BE2C (cell line): Measurements from ENCODE around the gene GRIN3B.

Source experiments
- DNase-seq: peaks from one replicate; pipeline ENCODE4 v3.0.0-alpha.2; 2020
- H3K27me3 ChIP-seq: fragments of 250-450 bp; sonication (Bioruptor Pico); 2 replicates; pipeline ENCODE4 v1.5.1; 2020; ENCODE audit warnings: mild to moderate bottlenecking
- H3K36me3 ChIP-seq: fragments of 250-450 bp; sonication (Bioruptor Pico); 2 replicates; pipeline ENCODE4 v1.5.1; 2020; ENCODE audit warnings: mild to moderate bottlenecking
- H3K4me1 ChIP-seq: fragments of 250-450 bp; sonication (Bioruptor Pico); 2 replicates; pipeline ENCODE4 v1.5.1; 2020
- H3K4me3 ChIP-seq: 2 replicates; pipeline ENCODE4 v1.5.1; 2011; ENCODE audit warnings: low read depth, low read length
- H3K9me3 ChIP-seq: fragments of 250-450 bp; sonication (Bioruptor Pico); 2 replicates; pipeline ENCODE4 v1.5.1; 2020
- CTCF ChIP-seq: IDR thresholded peaks from 2 replicates; pipeline ENCODE4 v1.5.1; 2012; ENCODE audit warnings: mild to moderate bottlenecking, low read depth, low read length

GRIN3B gene

DNA sequence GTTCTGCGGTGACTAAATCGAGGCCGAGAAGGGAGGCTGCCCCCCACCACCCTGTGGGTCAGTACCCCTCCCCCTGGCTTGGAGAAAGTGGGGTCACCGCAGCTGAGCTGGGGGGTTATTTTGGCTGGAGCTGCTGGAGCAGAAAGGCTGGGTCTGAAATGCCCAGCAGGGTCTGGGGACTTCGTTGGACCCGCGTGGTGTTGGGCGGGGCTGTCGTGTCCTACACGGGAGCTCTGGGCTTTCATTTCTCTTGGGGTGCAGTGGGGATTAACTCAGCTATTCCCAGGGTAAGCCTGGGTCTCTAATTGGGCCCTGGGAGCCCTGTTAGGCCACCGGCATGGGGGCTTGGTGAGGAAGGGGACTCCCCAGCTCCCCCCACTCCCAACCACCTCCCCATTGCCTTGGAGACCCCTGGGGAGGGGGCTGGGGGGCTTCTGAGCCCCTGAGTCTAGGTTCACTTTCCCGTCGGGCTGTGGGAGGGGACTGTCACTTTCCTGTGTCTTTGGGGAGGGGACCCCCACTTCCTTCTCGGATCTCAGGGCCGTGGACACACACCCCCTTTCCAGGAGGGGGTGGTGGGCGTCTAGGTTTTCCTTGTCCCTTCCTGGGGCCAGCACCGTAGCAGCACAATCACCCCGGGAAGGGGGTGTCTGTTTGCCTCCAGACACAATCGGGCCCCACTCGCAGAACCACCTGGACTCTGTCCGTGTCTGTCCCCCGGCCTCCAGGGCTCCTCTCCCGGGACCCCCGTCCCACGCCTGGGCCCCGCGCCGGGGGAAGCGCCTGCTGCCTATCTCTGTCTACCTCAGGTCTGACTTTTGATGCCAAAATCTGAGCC lies 26.3 kb upstream of the GRIN3B start:
- DNase-seq = peak; percentile 8
- TF ChIP-seq CTCF = no peak

GRCh38 chr19:974564-975257 lies 25.5 kb upstream of the GRIN3B start:
- peaks cover 5% of the 10 kb centered on the region; the same call in 1 of the 2 replicates for H3K9me3 ChIP-seq
- H3K27me3 ChIP-seq = no peaks in the 10 kb centered on the region
- H3K4me1 ChIP-seq = no peaks in the 10 kb centered on the region
- DNase-seq = peak; percentile 13
- no peak for TF ChIP-seq CTCF
- no peak overlapping the region for H3K4me3 ChIP-seq
- H3K36me3 ChIP-seq = peaks cover 19% of the 10 kb centered on the region

More for the DNA sequence above, 26.3 kb upstream of the GRIN3B start:
- Histone ChIP-seq H3K4me3 (no peak overlapping the region), H3K27me3 (no peaks in the 10 kb centered on the region), H3K4me1 (no peaks in the 10 kb centered on the region), H3K9me3 (peaks cover 5% of the 10 kb centered on the region; the same call in 1 of the 2 replicates), H3K36me3 (peaks cover 23% of the 10 kb centered on the region)

GRCh38 chr19:976476-976875 lies 23.7 kb upstream of the GRIN3B start:
- H3K4me3 ChIP-seq = no peak overlapping the region
- DNase-seq = peak; percentile 46
- no peaks in the 10 kb centered on the region for H3K9me3 ChIP-seq

DNA sequence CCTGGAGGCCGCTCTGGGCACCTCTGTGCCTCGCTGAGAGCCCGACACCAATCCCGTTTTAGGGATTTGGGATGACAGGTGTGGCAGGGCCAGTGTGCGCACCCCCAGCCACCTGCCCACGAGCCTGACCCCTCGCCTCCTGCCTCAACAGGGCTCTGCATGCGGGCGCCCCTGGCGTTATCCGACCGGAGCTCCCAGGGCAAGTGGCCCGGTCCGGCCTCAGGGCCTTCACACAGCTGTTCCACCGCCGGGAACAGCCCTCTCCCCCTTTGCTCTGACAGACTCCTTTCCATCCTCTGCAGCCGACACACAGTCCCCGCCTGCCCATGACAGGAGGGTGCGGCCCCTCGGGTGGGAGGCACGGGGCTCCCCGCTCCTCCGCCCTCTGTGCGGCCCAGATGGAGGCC lies 23.2 kb upstream of the GRIN3B start:
- H3K4me3 ChIP-seq = no peak overlapping the region
- H3K36me3 ChIP-seq = no peaks in the 10 kb centered on the region
- H3K4me1 ChIP-seq = no peaks in the 10 kb centered on the region
- H3K27me3 ChIP-seq = no peaks in the 10 kb centered on the region
- TF ChIP-seq CTCF = no peak
- peak; percentile 20 for DNase-seq
- no peaks in the 10 kb centered on the region for H3K9me3 ChIP-seq

More at GRCh38 chr19:976476-976875, 23.7 kb upstream of the GRIN3B start:
- Histone ChIP-seq H3K4me1 (no peaks in the 10 kb centered on the region), H3K27me3 (no peaks in the 10 kb centered on the region), H3K36me3 (peaks cover 4% of the 10 kb centered on the region; the same call in 1 of the 2 replicates)
- no peak for TF ChIP-seq CTCF

GRCh38 chr19:979318-979741 lies 20.9 kb upstream of the GRIN3B start:
- no peaks in the 10 kb centered on the region for H3K36me3 ChIP-seq
- peak; percentile 9 for DNase-seq
- no peaks in the 10 kb centered on the region for H3K9me3 ChIP-seq
- H3K27me3 ChIP-seq = no peaks in the 10 kb centered on the region
- H3K4me3 ChIP-seq = no peak overlapping the region
- TF ChIP-seq CTCF = no peak
- H3K4me1 ChIP-seq = no peaks in the 10 kb centered on the region
